Measurements from ENCODE around the gene TMEM18.

Gene TMEM18

DNA sequence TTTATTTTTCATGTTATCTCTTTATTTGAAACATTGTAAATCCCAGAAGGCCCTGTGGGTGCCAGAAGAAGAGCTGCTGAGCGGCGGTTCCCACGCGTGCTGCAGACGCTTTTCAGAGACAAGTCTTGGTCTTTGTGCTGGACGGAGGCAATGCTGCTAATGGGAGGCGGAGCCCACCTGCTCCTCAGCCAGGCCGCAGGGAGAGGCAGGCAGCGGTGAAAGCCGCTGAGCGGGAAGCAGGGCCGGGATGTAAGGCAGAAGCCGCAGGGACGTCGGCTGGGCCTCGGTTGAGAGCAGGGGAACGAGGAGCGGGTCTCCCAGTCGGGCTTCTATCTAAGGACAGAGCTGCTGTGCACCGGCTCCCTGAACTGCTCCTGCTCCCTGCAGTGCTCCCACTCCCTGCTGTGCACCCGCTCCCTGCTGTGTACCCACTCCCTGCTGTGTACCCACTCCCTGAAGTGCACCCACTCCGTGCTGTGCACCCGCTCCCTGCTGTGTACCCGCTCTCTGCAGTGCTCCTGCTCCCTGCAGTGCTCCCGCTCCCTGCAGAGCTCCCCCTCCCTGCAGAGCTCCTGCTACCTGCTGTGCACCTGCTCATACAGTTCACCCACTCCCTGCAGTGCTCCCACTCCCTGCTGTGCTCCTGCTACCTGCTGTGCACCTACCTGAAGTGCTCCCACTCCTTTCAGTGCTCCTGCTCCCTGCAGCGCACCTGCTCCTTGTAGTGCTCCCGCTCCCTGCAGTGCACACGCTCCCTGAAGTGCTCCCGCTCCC is 16.4 kb downstream of the TMEM18 start:
- Histone ChIP-seq H3K27ac (ENCODE audit: low read depth, low read length) (no peak overlapping the region), H3K9ac (ENCODE audit: low read length) (no peak overlapping the region), H3K27me3 (ENCODE audit: control insufficient read depth, insufficient read depth, low read length) (peaks cover 6% of the 10 kb centered on the region; the same call in 1 of the 2 replicates), H3K9me3 (ENCODE audit: control insufficient read depth, insufficient read depth, low read depth, low read length) (peaks cover 10% of the 10 kb centered on the region), H3K4me1 (ENCODE audit: control insufficient read depth, insufficient read depth, low read length) (no peaks in the 10 kb centered on the region), H3K36me3 (ENCODE audit: control insufficient read depth, insufficient read depth, low read length) (peaks cover 15% of the 10 kb centered on the region), H3K4me3 (ENCODE audit: low read depth, low read length) (no peak overlapping the region)

DNA sequence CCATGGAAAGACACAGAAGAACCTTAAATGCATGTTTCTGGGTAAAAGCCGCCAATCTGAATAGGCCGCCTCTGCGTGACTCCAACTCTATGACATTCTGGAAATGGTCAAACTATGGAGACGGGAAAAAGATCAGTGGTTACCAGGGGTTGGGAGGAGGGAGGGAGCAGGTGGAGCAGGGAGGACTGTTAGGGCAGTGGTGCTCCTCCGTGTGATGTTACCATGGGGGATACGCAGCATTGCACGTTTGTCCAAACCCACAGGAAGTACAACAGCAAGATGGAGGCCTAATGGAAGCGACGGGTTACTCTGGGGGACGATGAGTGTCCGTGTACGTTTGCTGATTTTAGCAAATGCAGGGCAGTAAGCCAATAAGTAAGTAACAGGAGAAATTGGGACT is 17.2 kb downstream of the TMEM18 start:
- no peaks in the 10 kb centered on the region for H3K4me1 ChIP-seq (ENCODE audit: control insufficient read depth, insufficient read depth, low read length)
- no peak overlapping the region for H3K27ac ChIP-seq (ENCODE audit: low read depth, low read length)
- H3K9me3 ChIP-seq (ENCODE audit: control insufficient read depth, insufficient read depth, low read depth, low read length) = peaks cover 2% of the 10 kb centered on the region; the same call in 1 of the 2 replicates
- H3K27me3 ChIP-seq (ENCODE audit: control insufficient read depth, insufficient read depth, low read length) = peaks cover 6% of the 10 kb centered on the region; the same call in 1 of the 2 replicates
- no peak overlapping the region for H3K9ac ChIP-seq (ENCODE audit: low read length)
- H3K4me3 ChIP-seq (ENCODE audit: low read depth, low read length) = no peak overlapping the region
- H3K36me3 ChIP-seq (ENCODE audit: control insufficient read depth, insufficient read depth, low read length) = peaks cover 9% of the 10 kb centered on the region; the same call in 1 of the 2 replicates

DNA sequence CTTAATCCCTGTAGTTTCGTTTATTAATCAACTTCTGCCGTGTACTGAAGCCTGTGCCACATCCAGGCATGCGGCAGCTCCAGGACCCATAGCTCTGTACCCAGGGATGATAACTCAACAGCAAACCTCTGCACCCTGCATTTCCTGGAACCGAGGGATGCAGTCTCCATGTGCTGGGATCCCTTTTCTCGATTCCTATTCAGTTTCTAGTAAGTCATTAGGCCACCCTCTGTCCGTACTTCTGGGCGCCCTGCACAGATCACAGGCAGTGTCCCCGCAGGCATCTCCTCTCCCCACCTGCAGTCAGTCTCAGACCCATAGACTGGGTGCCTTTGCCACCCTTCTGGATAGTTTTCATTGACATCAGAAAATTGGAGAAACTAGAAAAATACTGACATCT is 18.8 kb downstream of the TMEM18 start:
- H3K9ac ChIP-seq (ENCODE audit: low read length) = no peak overlapping the region
- no peak overlapping the region for H3K4me3 ChIP-seq (ENCODE audit: low read depth, low read length)
- H3K27ac ChIP-seq (ENCODE audit: low read depth, low read length) = no peak overlapping the region
- no peaks in the 10 kb centered on the region for H3K9me3 ChIP-seq (ENCODE audit: control insufficient read depth, insufficient read depth, low read depth, low read length)
- no peaks in the 10 kb centered on the region for H3K36me3 ChIP-seq (ENCODE audit: control insufficient read depth, insufficient read depth, low read length)
- peaks cover 6% of the 10 kb centered on the region; the same call in 1 of the 2 replicates for H3K27me3 ChIP-seq (ENCODE audit: control insufficient read depth, insufficient read depth, low read length)
- H3K4me1 ChIP-seq (ENCODE audit: control insufficient read depth, insufficient read depth, low read length) = no peaks in the 10 kb centered on the region

DNA sequence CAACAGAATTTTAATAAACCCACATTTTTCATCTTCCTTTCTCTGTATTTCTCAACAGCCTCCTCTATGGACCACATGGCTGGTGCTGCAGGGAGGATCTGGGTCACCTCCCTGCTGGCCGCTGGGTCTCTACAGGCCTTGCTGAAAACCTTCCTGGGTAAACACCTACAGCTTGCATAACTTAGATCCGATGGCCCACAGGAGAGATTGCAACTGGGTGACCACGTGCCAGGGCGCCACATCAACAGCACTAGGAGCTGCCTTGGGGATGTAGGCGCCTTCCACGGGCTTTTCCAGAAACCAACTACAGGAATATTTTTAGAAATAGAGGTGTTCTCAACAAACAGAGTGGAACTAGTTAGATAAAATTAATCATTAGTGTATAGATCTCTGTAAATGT is 19.4 kb downstream of the TMEM18 start:
- H3K27ac ChIP-seq (ENCODE audit: low read depth, low read length) = no peak overlapping the region
- H3K9me3 ChIP-seq (ENCODE audit: control insufficient read depth, insufficient read depth, low read depth, low read length) = no peaks in the 10 kb centered on the region
- H3K4me1 ChIP-seq (ENCODE audit: control insufficient read depth, insufficient read depth, low read length) = no peaks in the 10 kb centered on the region
- no peak overlapping the region for H3K9ac ChIP-seq (ENCODE audit: low read length)
- H3K4me3 ChIP-seq (ENCODE audit: low read depth, low read length) = no peak overlapping the region
- peaks cover 6% of the 10 kb centered on the region; the same call in 1 of the 2 replicates for H3K27me3 ChIP-seq (ENCODE audit: control insufficient read depth, insufficient read depth, low read length)
- H3K36me3 ChIP-seq (ENCODE audit: control insufficient read depth, insufficient read depth, low read length) = no peaks in the 10 kb centered on the region

DNA sequence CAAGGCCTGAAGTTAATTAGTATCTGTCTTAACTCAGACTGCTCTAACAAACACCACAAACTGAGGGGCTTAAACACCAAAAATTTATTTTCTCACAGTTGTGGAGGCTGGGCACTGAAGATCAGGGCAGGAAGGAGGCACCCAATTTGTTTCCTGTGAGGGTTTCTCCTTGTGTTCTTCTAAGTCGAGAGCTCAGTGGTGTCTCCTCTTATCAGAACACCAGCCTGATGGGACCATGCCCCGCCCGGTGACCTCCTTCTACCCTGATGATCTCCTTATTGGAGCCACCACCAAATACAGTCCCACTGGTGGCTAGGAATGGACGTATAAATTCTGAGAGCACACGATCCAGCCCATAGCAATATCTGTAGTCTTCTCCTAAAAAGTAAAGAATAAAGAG is 20.5 kb downstream of the TMEM18 start:
- no peaks in the 10 kb centered on the region for H3K9me3 ChIP-seq (ENCODE audit: control insufficient read depth, insufficient read depth, low read depth, low read length)
- H3K9ac ChIP-seq (ENCODE audit: low read length) = no peak overlapping the region
- no peaks in the 10 kb centered on the region for H3K4me1 ChIP-seq (ENCODE audit: control insufficient read depth, insufficient read depth, low read length)
- H3K4me3 ChIP-seq (ENCODE audit: low read depth, low read length) = no peak overlapping the region
- H3K27ac ChIP-seq (ENCODE audit: low read depth, low read length) = no peak overlapping the region
- peaks cover 6% of the 10 kb centered on the region; the same call in 1 of the 2 replicates for H3K27me3 ChIP-seq (ENCODE audit: control insufficient read depth, insufficient read depth, low read length)
- no peaks in the 10 kb centered on the region for H3K36me3 ChIP-seq (ENCODE audit: control insufficient read depth, insufficient read depth, low read length)

DNA sequence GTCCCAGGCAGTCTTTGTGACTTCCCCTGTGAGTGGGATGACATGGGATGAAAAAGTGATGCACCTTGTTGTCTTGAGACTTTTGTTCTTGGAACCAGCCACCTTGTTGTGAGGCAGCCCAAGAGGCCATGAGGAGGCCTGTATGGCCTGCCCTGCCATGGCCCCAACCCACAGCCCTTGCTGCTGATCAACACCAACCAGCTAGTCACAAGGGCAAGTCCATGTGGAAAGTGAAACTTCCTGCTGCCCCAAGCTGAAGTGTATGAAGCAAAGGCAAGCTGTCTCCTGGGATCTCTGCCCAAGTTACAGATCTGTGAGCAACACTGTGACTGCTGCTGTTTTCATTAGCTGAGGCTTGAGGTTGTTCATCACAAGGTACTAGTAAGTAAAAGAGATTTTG is 21.6 kb downstream of the TMEM18 start:
- Histone ChIP-seq H3K9me3 (ENCODE audit: control insufficient read depth, insufficient read depth, low read depth, low read length) (no peaks in the 10 kb centered on the region), H3K36me3 (ENCODE audit: control insufficient read depth, insufficient read depth, low read length) (no peaks in the 10 kb centered on the region), H3K27ac (ENCODE audit: low read depth, low read length) (no peak overlapping the region), H3K9ac (ENCODE audit: low read length) (no peak overlapping the region), H3K27me3 (ENCODE audit: control insufficient read depth, insufficient read depth, low read length) (peaks cover 2% of the 10 kb centered on the region; the same call in 1 of the 2 replicates), H3K4me3 (ENCODE audit: low read depth, low read length) (no peak overlapping the region), H3K4me1 (ENCODE audit: control insufficient read depth, insufficient read depth, low read length) (no peaks in the 10 kb centered on the region)

DNA sequence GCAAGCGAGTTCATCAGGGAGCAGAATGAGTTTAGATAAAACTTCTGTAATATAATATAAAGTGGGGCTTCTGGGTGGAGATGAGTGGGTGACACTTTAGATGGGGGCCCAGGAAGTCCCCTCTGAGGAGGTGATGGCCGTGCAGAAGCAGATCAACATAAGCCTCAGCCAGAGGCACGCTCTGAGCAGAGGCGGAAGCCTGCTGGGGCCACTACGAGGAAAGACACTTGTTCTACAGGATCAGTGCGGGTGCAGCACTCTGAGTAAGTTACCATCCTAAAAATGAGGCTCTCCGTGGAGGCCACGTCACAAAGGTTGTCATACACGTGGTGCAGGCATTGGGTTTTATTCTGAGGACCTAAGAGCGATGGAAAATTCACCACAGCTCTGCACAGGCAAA is 22.3 kb downstream of the TMEM18 start:
- Histone ChIP-seq H3K9me3 (ENCODE audit: control insufficient read depth, insufficient read depth, low read depth, low read length) (no peaks in the 10 kb centered on the region), H3K36me3 (ENCODE audit: control insufficient read depth, insufficient read depth, low read length) (no peaks in the 10 kb centered on the region), H3K27me3 (ENCODE audit: control insufficient read depth, insufficient read depth, low read length) (0 out of 2 replicates have a peak, but pooled peaks cover 2% of the 10 kb centered on the region), H3K4me3 (ENCODE audit: low read depth, low read length) (no peak overlapping the region), H3K9ac (ENCODE audit: low read length) (no peak overlapping the region), H3K27ac (ENCODE audit: low read depth, low read length) (no peak overlapping the region), H3K4me1 (ENCODE audit: control insufficient read depth, insufficient read depth, low read length) (no peaks in the 10 kb centered on the region)

DNA sequence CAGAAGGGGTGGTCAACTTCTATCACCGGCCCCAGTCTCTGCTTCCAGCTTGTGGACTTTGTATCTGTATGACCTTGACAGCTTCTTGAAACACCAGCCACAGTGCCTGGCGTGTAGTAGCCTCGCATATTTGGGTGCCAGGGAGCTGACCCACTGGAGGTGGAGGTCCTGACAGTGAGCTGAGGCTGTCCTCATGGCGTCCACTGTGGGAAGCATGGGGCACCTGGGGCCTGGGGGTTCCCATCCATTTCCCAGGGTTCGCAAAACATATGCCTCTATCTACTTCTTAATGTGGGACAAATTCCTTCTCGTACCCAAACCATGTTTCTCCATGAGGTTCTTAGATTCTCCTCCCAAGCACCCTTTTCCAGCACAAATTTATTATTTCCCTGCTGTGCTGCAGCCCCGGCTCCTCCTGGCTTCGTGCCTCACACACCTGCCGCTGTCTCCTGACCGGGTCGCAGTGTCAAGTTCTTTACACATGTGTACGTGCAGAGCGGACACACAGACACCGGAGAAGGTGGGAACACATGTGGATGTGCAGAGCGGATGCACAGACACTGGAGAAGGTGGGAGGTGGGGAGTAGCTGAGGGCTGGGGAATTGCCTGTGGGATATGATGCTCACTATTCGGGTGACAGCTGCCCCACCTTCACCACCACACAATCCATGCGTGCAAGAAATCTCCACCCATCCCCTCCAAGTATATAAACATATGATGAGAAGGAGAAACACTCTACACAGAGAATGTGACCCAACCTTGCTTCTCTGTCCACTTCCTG is 23.4 kb downstream of the TMEM18 start:
- H3K27ac ChIP-seq (ENCODE audit: low read depth, low read length) = no peak overlapping the region
- no peak overlapping the region for H3K4me3 ChIP-seq (ENCODE audit: low read depth, low read length)
- H3K36me3 ChIP-seq (ENCODE audit: control insufficient read depth, insufficient read depth, low read length) = no peaks in the 10 kb centered on the region
- no peaks in the 10 kb centered on the region for H3K4me1 ChIP-seq (ENCODE audit: control insufficient read depth, insufficient read depth, low read length)
- no peaks in the 10 kb centered on the region for H3K27me3 ChIP-seq (ENCODE audit: control insufficient read depth, insufficient read depth, low read length)
- H3K9ac ChIP-seq (ENCODE audit: low read length) = no peak overlapping the region
- H3K9me3 ChIP-seq (ENCODE audit: control insufficient read depth, insufficient read depth, low read depth, low read length) = no peaks in the 10 kb centered on the region

DNA sequence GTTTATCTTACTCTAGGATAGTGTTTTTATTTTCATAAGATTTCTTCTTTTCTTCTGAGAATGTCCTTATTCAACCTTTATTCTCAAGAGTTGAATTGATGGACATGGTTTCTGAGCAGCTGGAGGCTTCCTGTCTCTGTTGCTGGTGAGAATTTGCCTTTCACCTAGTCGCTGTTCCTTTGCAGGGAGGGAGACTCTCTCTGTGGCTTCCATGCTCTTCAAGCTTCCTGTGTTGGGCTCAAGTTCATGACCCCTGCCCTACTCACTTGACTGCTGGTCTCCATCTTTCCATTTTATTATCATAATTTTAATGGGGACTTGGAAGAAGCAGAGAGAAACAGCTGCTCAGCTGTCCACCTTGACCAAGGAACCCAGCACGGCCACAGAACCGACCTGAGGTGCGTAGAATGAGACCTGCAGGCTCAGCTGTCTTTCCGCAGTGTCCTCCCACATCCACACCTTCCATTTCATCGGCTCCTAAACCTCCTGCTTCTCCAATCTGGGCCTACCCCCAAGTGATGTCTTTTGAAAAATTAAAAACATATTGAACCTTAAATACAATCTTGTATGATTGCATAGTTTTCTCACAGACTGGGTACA is 24.2 kb downstream of the TMEM18 start:
- no peaks in the 10 kb centered on the region for H3K36me3 ChIP-seq (ENCODE audit: control insufficient read depth, insufficient read depth, low read length)
- H3K4me3 ChIP-seq (ENCODE audit: low read depth, low read length) = no peak overlapping the region
- no peak overlapping the region for H3K9ac ChIP-seq (ENCODE audit: low read length)
- no peak overlapping the region for H3K27ac ChIP-seq (ENCODE audit: low read depth, low read length)
- H3K27me3 ChIP-seq (ENCODE audit: control insufficient read depth, insufficient read depth, low read length) = no peaks in the 10 kb centered on the region
- no peaks in the 10 kb centered on the region for H3K9me3 ChIP-seq (ENCODE audit: control insufficient read depth, insufficient read depth, low read depth, low read length)
- H3K4me1 ChIP-seq (ENCODE audit: control insufficient read depth, insufficient read depth, low read length) = no peaks in the 10 kb centered on the region

DNA sequence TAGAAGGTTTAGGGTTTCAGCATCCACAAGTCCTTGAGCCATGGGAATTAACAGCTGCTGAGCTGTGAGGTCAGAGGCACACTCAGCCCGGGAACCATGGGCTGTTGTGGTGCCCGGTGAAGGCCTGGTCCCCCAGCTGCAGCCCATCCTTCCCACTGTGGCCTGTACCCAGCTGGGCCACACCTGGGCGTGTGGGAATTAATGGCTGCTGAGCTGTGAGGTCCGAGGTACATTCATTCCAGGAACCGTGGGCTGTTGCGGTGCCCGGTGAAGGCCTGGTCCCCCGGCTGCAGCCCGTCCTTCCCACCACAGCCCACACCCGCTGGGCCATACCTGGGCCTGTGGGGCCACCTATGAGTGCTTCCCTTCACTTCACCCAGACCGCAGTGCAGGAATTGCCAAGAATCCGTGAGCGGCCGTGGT is 25.2 kb downstream of the TMEM18 start:
- H3K4me1 ChIP-seq (ENCODE audit: control insufficient read depth, insufficient read depth, low read length) = no peaks in the 10 kb centered on the region
- no peak overlapping the region for H3K27ac ChIP-seq (ENCODE audit: low read depth, low read length)
- no peak overlapping the region for H3K9ac ChIP-seq (ENCODE audit: low read length)
- H3K36me3 ChIP-seq (ENCODE audit: control insufficient read depth, insufficient read depth, low read length) = no peaks in the 10 kb centered on the region
- H3K9me3 ChIP-seq (ENCODE audit: control insufficient read depth, insufficient read depth, low read depth, low read length) = no peaks in the 10 kb centered on the region
- H3K27me3 ChIP-seq (ENCODE audit: control insufficient read depth, insufficient read depth, low read length) = no peaks in the 10 kb centered on the region
- H3K4me3 ChIP-seq (ENCODE audit: low read depth, low read length) = no peak overlapping the region
